Endothelial cell of umbilical vein (primary cell): Measurements from ENCODE around the gene ACSS2. TPM values are rescaled to one million over a fixed set of nuclear protein-coding genes. Genes with fewer than 3 reads are reported as not detected.

Experiments
- BruUV-seq: library from RNA; stranded (reverse); fragments of 400-500 nt; replicated peaks from 2 replicates; lab custom pipeline; 2021; lab: Mats Ljungman, UMichigan
- CTCF ChIA-PET: fragments of 300-600, 350-600 bp; sonication (Branson Sonifier 250); formaldehyde crosslinking; loops from one replicate; lab custom pipeline; 2021; ENCODE audit warnings: antibody characterized with exemption, inconsistent platforms; lab: Charles Lee
- POLR2A ChIA-PET: fragments of 300-600, 350-600 bp; sonication (Branson Sonifier 250); formaldehyde crosslinking; loops from one replicate; lab custom pipeline; 2021; ENCODE audit warnings: antibody characterized with exemption, inconsistent platforms; lab: Charles Lee
- DNase-seq: peaks from one replicate; pipeline ENCODE4 v3.0.0-alpha.2; 2011; ENCODE audit warnings: low read depth, low spot score
- FAIRE-seq: peaks from 2 replicates; lab custom pipeline; 2011; peaks lifted over from hg19 to GRCh38; lab: Jason Lieb, UNC
- H2AFZ ChIP-seq: 2 replicates; pipeline ENCODE4 v1.6.0; 2012; ENCODE audit warnings: low read depth, low read length, control low read depth, inconsistent platforms
- H3K27ac ChIP-seq: 2 replicates; pipeline ENCODE4 v1.5.1; 2011; ENCODE audit warnings: low read depth, mild to moderate bottlenecking, control low read depth, low read length, moderate library complexity; ENCODE audit not compliant: insufficient read depth
- H3K27me3 ChIP-seq, 2 experiments: 2 replicates each; pipeline versions ENCODE4 v1.6.0 to v1.6.1; 2011; ENCODE audit warnings: low read length in 2 of 2, mixed read lengths in 1 of 2; ENCODE audit not compliant: control insufficient read depth in 2 of 2, insufficient read depth in 2 of 2
- H3K36me3 ChIP-seq, 2 experiments: 2 replicates in 1 of 2; 3 replicates in 1 of 2; pipeline ENCODE4 v1.5.1; 2011; ENCODE audit warnings: low read length in 2 of 2, mild to moderate bottlenecking in 1 of 2, moderate library complexity in 1 of 2; ENCODE audit not compliant: control insufficient read depth in 2 of 2, insufficient read depth in 2 of 2; ENCODE audit errors: extremely low read depth in 1 of 2
- H3K4me1 ChIP-seq: 3 replicates; pipeline ENCODE4 v1.5.1; 2011; ENCODE audit warnings: mild to moderate bottlenecking, low read length; ENCODE audit not compliant: control insufficient read depth, insufficient read depth; ENCODE audit errors: extremely low read depth
- H3K4me2 ChIP-seq: 2 replicates; pipeline ENCODE4 v1.6.1; 2011; ENCODE audit warnings: low read length, control low read depth, mixed read lengths; ENCODE audit not compliant: insufficient read depth
- H3K4me3 ChIP-seq, 3 experiments: fragments of 200-600 bp in 1 of 3; sonication (generic), shearing (Covaris generic) in 1 of 3; replicated peaks in 1 of 3; 2 replicates each; pipeline ENCODE4 v1.5.1; 2011 to 2016; ENCODE audit warnings: control low read depth in 3 of 3, low read length in 3 of 3, mild to moderate bottlenecking in 2 of 3, inconsistent platforms in 1 of 3, low read depth in 1 of 3, moderate library complexity in 1 of 3; ENCODE audit not compliant: insufficient read depth in 1 of 3
- H3K79me2 ChIP-seq: 2 replicates; pipeline ENCODE4 v1.6.0; 2012; ENCODE audit warnings: low read length, inconsistent platforms; ENCODE audit not compliant: control insufficient read depth, insufficient read depth
- H3K9ac ChIP-seq: replicated peaks from 2 replicates; pipeline ENCODE3; 2011; ENCODE audit warnings: low read length, control low read depth; ENCODE audit not compliant: insufficient read depth; ENCODE audit errors: extremely low read depth
- H3K9me1 ChIP-seq: replicated peaks from 3 replicates; pipeline ENCODE4 v1.6.0; 2011; ENCODE audit warnings: mild to moderate bottlenecking, low read length; ENCODE audit not compliant: control insufficient read depth, insufficient read depth; ENCODE audit errors: extremely low read depth
- H3K9me3 ChIP-seq: replicated peaks from 2 replicates; pipeline ENCODE4 v1.5.1; 2012; ENCODE audit warnings: low read length, inconsistent platforms; ENCODE audit not compliant: control insufficient read depth, insufficient read depth
- H4K20me1 ChIP-seq: replicated peaks from 2 replicates; pipeline ENCODE3; 2011; ENCODE audit warnings: mild to moderate bottlenecking, low read length; ENCODE audit not compliant: control insufficient read depth, insufficient read depth; ENCODE audit errors: extremely low read depth
- CTCF ChIP-seq, 2 donors: IDR thresholded peaks; 1 replicate in 1 of 2; 2 replicates in 1 of 2; pipeline ENCODE4 v1.5.1; 2011; ENCODE audit warnings: low read length in 2 of 2, mild to moderate bottlenecking in 2 of 2, moderate library complexity in 2 of 2, control low read depth in 1 of 2, inconsistent platforms in 1 of 2, low read depth in 1 of 2; ENCODE audit not compliant: insufficient read depth in 1 of 2; ENCODE audit errors: extremely low read depth in 1 of 2
- EZH2 ChIP-seq: IDR thresholded peaks from 2 replicates; pipeline ENCODE4 v1.6.1; 2012; ENCODE audit warnings: borderline replicate concordance, low read depth, mild to moderate bottlenecking, moderate library complexity, low read length, inconsistent platforms; ENCODE audit not compliant: severe bottlenecking
- FOS ChIP-seq: IDR thresholded peaks from 2 replicates; pipeline ENCODE4 v1.6.1; 2011; ENCODE audit warnings: mild to moderate bottlenecking, low read length, moderate library complexity, borderline replicate concordance; ENCODE audit not compliant: insufficient read depth
- GATA2 ChIP-seq: IDR thresholded peaks from 2 replicates; pipeline ENCODE4 v1.7.0; 2011; ENCODE audit warnings: low read depth, mild to moderate bottlenecking, moderate library complexity, mixed read lengths, low read length; ENCODE audit not compliant: insufficient read length, insufficient read depth
- JUN ChIP-seq: IDR thresholded peaks from 2 replicates; pipeline ENCODE4 v1.6.1; 2011; ENCODE audit warnings: borderline replicate concordance, low read depth; ENCODE audit not compliant: insufficient read length, insufficient read depth
- MAX ChIP-seq: IDR thresholded peaks from 2 replicates; pipeline ENCODE4 v1.6.1; 2011; ENCODE audit not compliant: insufficient read depth, insufficient read length
- MYC ChIP-seq: IDR thresholded peaks from one replicate; pipeline ENCODE4 v1.6.1; 2011; ENCODE audit warnings: mild to moderate bottlenecking, low read depth, low read length
- POLR2A ChIP-seq: IDR thresholded peaks from 2 replicates; pipeline ENCODE4 v1.6.1; 2012; ENCODE audit warnings: low read depth, mild to moderate bottlenecking, control low read depth, low read length
- POLR2AphosphoS5 ChIP-seq: IDR thresholded peaks from 2 replicates; pipeline ENCODE4 v1.6.1; 2012; ENCODE audit warnings: low read depth, mild to moderate bottlenecking, control low read depth, low read length, moderate library complexity; ENCODE audit not compliant: insufficient read depth
- dilution Hi-C: fragments of 300-500 bp; cut with MboI; formaldehyde crosslinking; loops from one replicate; pipeline ENCODE4 v1.15.0; 2019; ENCODE audit warnings: low sequenced_read_pairs; ENCODE audit not compliant: extremely low pct_ligation_motif_present
- intact Hi-C: fragments of 100-400 bp; cut with micrococcal nuclease; formaldehyde crosslinking; loops from one replicate; pipeline ENCODE4 v1.10.0; 2022
- polyA plus RNA-seq, 4 experiments: library from polyadenylated mRNA; depleted of rRNA in 3 of 4; stranded (reverse) in 3 of 4; unstranded in 1 of 4; fragments of >200 nt; gene quantifications; 2 replicates each; pipeline versions ENCODE4 v1.2.1 to v1.2.3, GENCODE V29; 2011 to 2012; ENCODE audit warnings: missing spikeins in 1 of 4
- total RNA-seq: library from RNA; stranded (reverse); gene quantifications from 2 replicates; pipeline ENCODE4 v1.2.3, GENCODE V29; 2021

The ACSS2 gene
- total and polyA plus RNA-seq, 2 donors (not counting 3 experiments of a cell fraction or from before 2014, with no cell fraction given) = 40.7 to 42.3 TPM

GRCh38 chr20:34884260-34884659 is 7.8 kb downstream of the ACSS2 start:
- H3K27ac ChIP-seq = no peak overlapping the region
- no TSS peak for BruUV-seq
- no peaks in the 10 kb centered on the region for H3K4me1 ChIP-seq
- FAIRE-seq = no peak
- H3K4me3 ChIP-seq = no peak overlapping the region
- peaks cover 4% of the 10 kb centered on the region for H3K79me2 ChIP-seq
- intact Hi-C loops = no loop called here
- no peak for DNase-seq
- H3K9me3 ChIP-seq = no peaks in the 10 kb centered on the region
- H3K36me3 ChIP-seq = peaks cover 0 to 4% of the 10 kb centered on the region in 2 experiments
- H2AFZ ChIP-seq = no peak overlapping the region
- no peak for TF ChIP-seq POLR2A
- TF ChIP-seq EZH2 = no peak
- no peak for TF ChIP-seq JUN
- no peak for TF ChIP-seq FOS
- no peak for TF ChIP-seq MAX
- no peak for TF ChIP-seq POLR2AphosphoS5
- no peak for TF ChIP-seq MYC
- no peak for TF ChIP-seq CTCF (IDR thresholded peaks at IDR 0.05; ENCODE audit: extremely low read depth in 1 of 2, insufficient read depth in 1 of 2, low read depth in 1 of 2, low read length in 2 of 2)
- TF ChIP-seq GATA2 = no peak
- H3K27me3 ChIP-seq = no peaks in the 10 kb centered on the region
- H3K4me2 ChIP-seq = no peak overlapping the region
- H3K9ac ChIP-seq = no peak overlapping the region
- ChIA-PET CTCF (interaction anchor here (1.0 kb wide), 1 partner anchor 10 kb away, joined by 4 read pairs; no protein-coding TSS in a partner anchor), POLR2A (interaction anchor here (0.7 kb wide), 1 partner anchor 12 kb away, joined by 3 read pairs; no protein-coding TSS in a partner anchor)
- dilution Hi-C loops = no loop called here
- no peaks in the 10 kb centered on the region for H4K20me1 ChIP-seq
- no peaks in the 10 kb centered on the region for H3K9me1 ChIP-seq
